ENCODE data around the gene ENDOD1.

ENDOD1 gene

DNA sequence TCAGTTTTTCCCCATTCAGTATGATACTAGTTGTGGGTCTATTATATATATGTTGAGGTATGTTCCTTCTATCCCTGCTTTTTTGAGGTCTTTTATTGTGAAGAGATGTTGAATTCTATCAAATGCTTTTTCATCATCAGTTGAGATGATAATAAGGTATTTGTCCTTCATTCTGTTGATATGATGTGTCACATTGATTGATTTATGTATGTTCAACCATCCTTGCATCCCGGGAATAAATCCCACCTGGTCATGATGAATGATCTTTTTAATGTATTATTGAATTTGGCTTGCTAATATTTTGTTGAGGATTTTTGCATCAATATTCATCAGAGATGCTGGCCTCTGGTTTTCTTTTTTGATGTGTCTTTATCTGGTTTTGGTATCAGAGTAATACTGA, 26.0 kb downstream of the ENDOD1 start:
- ATAC-seq (ENCODE audit: low read depth) (no peak), DNase-seq (ENCODE audit: low spot score) (no peak)
- no peaks in the 10 kb centered on the region for H3K36me3 ChIP-seq (ENCODE audit: low read depth)
- no peak overlapping the region for H3K27ac ChIP-seq (ENCODE audit: poor library complexity, severe bottlenecking)
- peaks cover 6% of the 10 kb centered on the region for H3K4me1 ChIP-seq (ENCODE audit: insufficient read depth, poor library complexity, severe bottlenecking)
- H3K9me3 ChIP-seq (ENCODE audit: severe bottlenecking) = no peaks in the 10 kb centered on the region
- no peaks in the 10 kb centered on the region for H3K27me3 ChIP-seq (ENCODE audit: insufficient read depth, poor library complexity, severe bottlenecking)
- no peak overlapping the region for H3K4me3 ChIP-seq (ENCODE audit: severe bottlenecking)
- TF ChIP-seq, protein P1, sequence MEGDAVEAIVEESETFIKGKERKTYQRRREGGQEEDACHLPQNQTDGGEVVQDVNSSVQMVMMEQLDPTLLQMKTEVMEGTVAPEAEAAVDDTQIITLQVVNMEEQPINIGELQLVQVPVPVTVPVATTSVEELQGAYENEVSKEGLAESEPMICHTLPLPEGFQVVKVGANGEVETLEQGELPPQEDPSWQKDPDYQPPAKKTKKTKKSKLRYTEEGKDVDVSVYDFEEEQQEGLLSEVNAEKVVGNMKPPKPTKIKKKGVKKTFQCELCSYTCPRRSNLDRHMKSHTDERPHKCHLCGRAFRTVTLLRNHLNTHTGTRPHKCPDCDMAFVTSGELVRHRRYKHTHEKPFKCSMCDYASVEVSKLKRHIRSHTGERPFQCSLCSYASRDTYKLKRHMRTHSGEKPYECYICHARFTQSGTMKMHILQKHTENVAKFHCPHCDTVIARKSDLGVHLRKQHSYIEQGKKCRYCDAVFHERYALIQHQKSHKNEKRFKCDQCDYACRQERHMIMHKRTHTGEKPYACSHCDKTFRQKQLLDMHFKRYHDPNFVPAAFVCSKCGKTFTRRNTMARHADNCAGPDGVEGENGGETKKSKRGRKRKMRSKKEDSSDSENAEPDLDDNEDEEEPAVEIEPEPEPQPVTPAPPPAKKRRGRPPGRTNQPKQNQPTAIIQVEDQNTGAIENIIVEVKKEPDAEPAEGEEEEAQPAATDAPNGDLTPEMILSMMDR (IDR thresholded peaks at IDR 0.05; ENCODE audit: poor library complexity, severe bottlenecking) = no peak

DNA sequence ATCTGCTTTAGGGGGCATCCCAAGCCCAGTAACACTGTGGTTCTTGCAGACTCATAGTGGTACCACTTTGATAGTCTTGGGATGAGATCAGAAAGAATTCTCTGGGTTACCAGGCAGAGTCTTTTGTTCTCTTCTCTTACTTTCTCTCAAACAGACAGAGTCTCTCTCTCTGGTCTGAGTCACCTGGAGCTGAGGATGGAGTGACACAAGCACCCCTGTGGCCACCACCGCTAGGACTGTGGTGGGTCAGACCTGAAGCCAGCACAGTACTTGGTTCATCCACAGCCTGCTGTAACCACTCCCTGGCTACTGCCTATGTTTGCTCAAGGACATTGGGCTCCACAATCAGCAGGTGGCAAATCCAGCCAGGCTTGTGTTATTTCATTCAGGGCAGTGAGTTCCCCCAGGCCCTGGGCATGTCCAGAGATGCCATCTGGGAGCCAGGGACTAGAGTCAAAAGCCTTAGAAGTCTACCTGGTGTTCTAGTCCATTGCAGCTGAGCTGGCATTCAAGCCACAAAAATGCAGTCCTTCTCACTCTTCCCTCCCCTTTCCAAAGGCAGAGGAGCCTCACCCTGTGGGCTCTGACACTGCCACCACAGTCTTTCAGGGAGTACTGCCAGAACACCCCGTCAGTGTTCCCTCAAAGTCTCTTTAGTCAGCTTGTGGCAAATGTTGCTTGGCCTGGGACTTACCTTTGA, 29.9 kb downstream of the ENDOD1 start:
- Histone ChIP-seq H3K9me3 (ENCODE audit: severe bottlenecking) (no peaks in the 10 kb centered on the region), H3K27me3 (ENCODE audit: insufficient read depth, poor library complexity, severe bottlenecking) (no peaks in the 10 kb centered on the region), H3K27ac (ENCODE audit: poor library complexity, severe bottlenecking) (no peak overlapping the region), H3K4me3 (ENCODE audit: severe bottlenecking) (no peak overlapping the region), H3K4me1 (ENCODE audit: insufficient read depth, poor library complexity, severe bottlenecking) (peaks cover 19% of the 10 kb centered on the region), H3K36me3 (ENCODE audit: low read depth) (no peaks in the 10 kb centered on the region)
- ATAC-seq (ENCODE audit: low read depth) (peak; percentile 73), DNase-seq (ENCODE audit: low spot score) (no peak)
- TF ChIP-seq, protein P1 (IDR thresholded peaks at IDR 0.05; ENCODE audit: poor library complexity, severe bottlenecking) = no peak

DNA sequence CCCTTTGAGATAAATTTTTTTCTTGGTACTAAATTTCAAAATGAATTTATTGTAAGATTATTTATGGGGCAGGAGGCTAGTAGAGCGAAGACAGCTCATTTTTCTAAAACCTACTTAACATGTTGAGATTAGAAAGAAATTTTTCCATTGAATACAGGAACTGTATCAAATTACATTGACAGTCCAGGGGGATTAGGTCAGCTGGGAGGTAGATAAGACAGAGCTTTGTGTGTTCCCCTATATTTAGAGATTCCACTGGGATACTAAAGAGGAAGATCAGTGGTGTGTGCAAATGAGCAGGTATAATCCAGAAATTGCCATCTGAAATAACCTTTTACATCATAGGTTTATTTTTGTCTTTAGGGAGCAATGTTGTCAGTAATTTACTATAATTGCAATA, 32.1 kb downstream of the ENDOD1 start:
- Histone ChIP-seq H3K4me3 (ENCODE audit: severe bottlenecking) (no peak overlapping the region), H3K27ac (ENCODE audit: poor library complexity, severe bottlenecking) (no peak overlapping the region), H3K9me3 (ENCODE audit: severe bottlenecking) (no peaks in the 10 kb centered on the region), H3K27me3 (ENCODE audit: insufficient read depth, poor library complexity, severe bottlenecking) (no peaks in the 10 kb centered on the region), H3K36me3 (ENCODE audit: low read depth) (no peaks in the 10 kb centered on the region), H3K4me1 (ENCODE audit: insufficient read depth, poor library complexity, severe bottlenecking) (peaks cover 19% of the 10 kb centered on the region)
- ATAC-seq (ENCODE audit: low read depth) = 0 out of 3 replicates have a peak, but pooled peaks have one; percentile 27
- TF ChIP-seq, protein P1 (IDR thresholded peaks at IDR 0.05; ENCODE audit: poor library complexity, severe bottlenecking) = no peak
- DNase-seq (ENCODE audit: low spot score) = no peak

DNA sequence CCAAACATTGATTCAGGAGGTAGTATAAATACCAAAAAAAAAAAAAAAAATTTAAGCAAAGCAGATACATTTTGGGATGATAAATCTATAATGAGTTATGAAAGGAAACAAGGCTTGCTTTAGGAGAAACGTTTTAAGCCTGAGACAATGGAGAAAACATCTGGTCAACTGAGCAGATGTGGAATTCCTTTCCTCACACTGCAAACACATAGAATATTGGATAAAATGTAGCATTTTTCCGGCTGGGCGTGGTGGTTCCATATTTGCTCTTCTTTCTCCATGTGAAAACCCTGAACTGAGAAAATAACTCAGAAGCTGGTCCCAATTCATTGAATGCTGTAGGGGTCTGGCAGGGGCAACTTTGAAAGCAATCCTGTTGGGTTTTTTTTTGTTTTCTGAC, 33.9 kb downstream of the ENDOD1 start:
- no peaks in the 10 kb centered on the region for H3K27me3 ChIP-seq (ENCODE audit: insufficient read depth, poor library complexity, severe bottlenecking)
- TF ChIP-seq, protein P1 (IDR thresholded peaks at IDR 0.05; ENCODE audit: poor library complexity, severe bottlenecking) = no peak
- ATAC-seq (ENCODE audit: low read depth) (no peak), DNase-seq (ENCODE audit: low spot score) (no peak)
- H3K27ac ChIP-seq (ENCODE audit: poor library complexity, severe bottlenecking) = no peak overlapping the region
- H3K36me3 ChIP-seq (ENCODE audit: low read depth) = no peaks in the 10 kb centered on the region
- no peaks in the 10 kb centered on the region for H3K9me3 ChIP-seq (ENCODE audit: severe bottlenecking)
- peaks cover 19% of the 10 kb centered on the region for H3K4me1 ChIP-seq (ENCODE audit: insufficient read depth, poor library complexity, severe bottlenecking)
- no peak overlapping the region for H3K4me3 ChIP-seq (ENCODE audit: severe bottlenecking)

DNA sequence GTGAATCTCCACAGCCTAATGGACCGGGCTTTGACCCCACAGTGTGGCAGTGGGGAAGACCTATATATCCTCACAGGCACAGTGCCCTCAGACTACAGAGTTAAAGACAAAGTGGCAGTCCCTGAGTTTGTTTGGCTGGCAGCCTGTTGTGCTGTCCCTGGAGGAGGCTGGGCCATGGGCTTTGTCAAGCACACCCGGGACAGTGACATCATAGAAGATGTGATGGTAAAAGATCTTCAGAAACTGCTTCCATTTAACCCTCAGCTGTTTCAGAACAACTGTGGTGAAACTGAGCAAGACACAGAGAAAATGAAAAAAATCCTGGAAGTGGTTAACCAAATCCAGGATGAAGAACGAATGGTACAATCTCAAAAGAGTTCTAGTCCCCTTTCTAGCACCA, 39.0 kb downstream of the ENDOD1 start:
- DNase-seq (ENCODE audit: low spot score) (no peak), ATAC-seq (ENCODE audit: low read depth) (no peak)
- TF ChIP-seq, protein P1 (IDR thresholded peaks at IDR 0.05; ENCODE audit: poor library complexity, severe bottlenecking) = no peak
- Histone ChIP-seq H3K27me3 (ENCODE audit: insufficient read depth, poor library complexity, severe bottlenecking) (no peaks in the 10 kb centered on the region), H3K4me3 (ENCODE audit: severe bottlenecking) (no peak overlapping the region), H3K9me3 (ENCODE audit: severe bottlenecking) (no peaks in the 10 kb centered on the region), H3K27ac (ENCODE audit: poor library complexity, severe bottlenecking) (no peak overlapping the region), H3K36me3 (ENCODE audit: low read depth) (no peaks in the 10 kb centered on the region), H3K4me1 (ENCODE audit: insufficient read depth, poor library complexity, severe bottlenecking) (peaks cover 10% of the 10 kb centered on the region)
